VCaP (cell line): ENCODE measurements around the gene JPH3.
"Not testable (repeated sequence)": the region's sequence is repeated elsewhere in the genome, so short reads cannot be mapped to it uniquely, and the experiment has no call there.

Source experiments
- H3K27ac ChIP-seq: fragments of 450-650 bp; 2 replicates; pipeline ENCODE4 v1.5.1; 2017
- CTCF ChIP-seq: fragments of 450-650 bp; conservative IDR thresholded peaks from 2 replicates; pipeline ENCODE4 v1.5.1; 2017; ENCODE audit warnings: mild to moderate bottlenecking, moderate library complexity

JPH3 gene

GRCh38 chr16:87576171-87576570 is 26.1 kb upstream of the JPH3 start:
- H3K27ac ChIP-seq = no peak overlapping the region
- no peak for TF ChIP-seq CTCF

GRCh38 chr16:87578142-87578930 is 24.0 kb upstream of the JPH3 start:
- H3K27ac ChIP-seq = not testable (repeated sequence)

- TF ChIP-seq CTCF = no peak
- H3K27ac ChIP-seq = no peak overlapping the region
Measured at GRCh38 chr16:87579691-87580090, 22.6 kb upstream of the JPH3 start.

- H3K27ac ChIP-seq = no peak overlapping the region
- no peak for TF ChIP-seq CTCF
Measured at GRCh38 chr16:87580855-87581261, 21.4 kb upstream of the JPH3 start.

- no peak overlapping the region for H3K27ac ChIP-seq
- no peak for TF ChIP-seq CTCF
Measured at GRCh38 chr16:87581857-87582215, 20.5 kb upstream of the JPH3 start.

GRCh38 chr16:87582216-87582965 is 19.9 kb upstream of the JPH3 start:
- H3K27ac ChIP-seq = no peak overlapping the region
- TF ChIP-seq CTCF = no peak

- TF ChIP-seq CTCF = no peak
- no peak overlapping the region for H3K27ac ChIP-seq
Measured at GRCh38 chr16:87582966-87583325, 19.4 kb upstream of the JPH3 start.
